Breast epithelium (tissue), 3 donors: Measurements from ENCODE around the gene IFIH1.

Experiments
- POLR2A ChIP-seq: fragments of 450-650 bp; IDR thresholded peaks from one replicate; pipeline ENCODE4 v1.6.1; 2016; ENCODE audit warnings: antibody characterized with exemption, mild to moderate bottlenecking, moderate library complexity
- POLR2AphosphoS5 ChIP-seq, 3 donors: sonication (generic); formaldehyde crosslinking; IDR thresholded peaks; one replicate each; pipeline ENCODE4 v1.6.1; 2017; ENCODE audit warnings: antibody characterized with exemption in 3 of 3
- TF ChIP-seq, protein P1 (sequence below), 3 donors: fragments of 450-650 bp; IDR thresholded peaks; one replicate each; pipeline ENCODE4 v1.5.1; 2016 to 2017; ENCODE audit warnings: antibody characterized with exemption in 3 of 3, mild to moderate bottlenecking in 3 of 3, moderate library complexity in 3 of 3

DNA sequence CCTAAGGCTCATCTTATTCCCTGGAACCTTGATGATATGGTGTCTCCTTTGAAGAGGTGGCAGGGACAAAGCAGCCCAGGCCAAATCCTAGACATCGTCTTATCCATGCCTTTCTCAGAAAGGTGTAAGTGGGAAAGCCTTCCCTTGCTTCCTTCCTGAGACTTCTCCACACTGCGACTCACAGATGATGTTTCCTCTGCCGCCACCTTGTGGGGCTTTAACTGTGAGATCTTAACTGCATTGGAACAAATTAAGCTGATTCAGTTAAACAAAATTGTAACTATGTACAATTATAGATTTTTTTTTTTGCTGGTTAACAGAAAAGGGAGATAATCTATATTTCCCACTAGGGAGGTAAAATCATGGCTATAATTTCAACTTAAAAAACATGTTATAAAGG, 15.5 kb upstream of the IFIH1 start:
- TF ChIP-seq POLR2A (no peak), POLR2AphosphoS5 (IDR thresholded peaks at IDR 0.05) (no peak)
- TF ChIP-seq, protein P1, sequence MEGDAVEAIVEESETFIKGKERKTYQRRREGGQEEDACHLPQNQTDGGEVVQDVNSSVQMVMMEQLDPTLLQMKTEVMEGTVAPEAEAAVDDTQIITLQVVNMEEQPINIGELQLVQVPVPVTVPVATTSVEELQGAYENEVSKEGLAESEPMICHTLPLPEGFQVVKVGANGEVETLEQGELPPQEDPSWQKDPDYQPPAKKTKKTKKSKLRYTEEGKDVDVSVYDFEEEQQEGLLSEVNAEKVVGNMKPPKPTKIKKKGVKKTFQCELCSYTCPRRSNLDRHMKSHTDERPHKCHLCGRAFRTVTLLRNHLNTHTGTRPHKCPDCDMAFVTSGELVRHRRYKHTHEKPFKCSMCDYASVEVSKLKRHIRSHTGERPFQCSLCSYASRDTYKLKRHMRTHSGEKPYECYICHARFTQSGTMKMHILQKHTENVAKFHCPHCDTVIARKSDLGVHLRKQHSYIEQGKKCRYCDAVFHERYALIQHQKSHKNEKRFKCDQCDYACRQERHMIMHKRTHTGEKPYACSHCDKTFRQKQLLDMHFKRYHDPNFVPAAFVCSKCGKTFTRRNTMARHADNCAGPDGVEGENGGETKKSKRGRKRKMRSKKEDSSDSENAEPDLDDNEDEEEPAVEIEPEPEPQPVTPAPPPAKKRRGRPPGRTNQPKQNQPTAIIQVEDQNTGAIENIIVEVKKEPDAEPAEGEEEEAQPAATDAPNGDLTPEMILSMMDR (IDR thresholded peaks at IDR 0.05) = no peak
